CD14-positive monocyte (primary cell): Measurements from ENCODE around the gene CABLES2. TPM values are rescaled to one million over a fixed set of nuclear protein-coding genes. Genes with fewer than 3 reads are reported as not detected.
A peak's percentile ranks its signal among the peaks of the same experiment; 100 is the strongest.

ENCODE experiments used
- DNase-seq, 3 donors: peaks; one replicate each; pipeline ENCODE4 v3.0.0-alpha.2; 2011 to 2022
- H2AFZ ChIP-seq: 2 replicates; pipeline ENCODE4 v1.6.0; 2012; ENCODE audit warnings: mild to moderate bottlenecking, low read depth, low read length, inconsistent platforms; ENCODE audit not compliant: insufficient read depth, poor library complexity, severe bottlenecking
- H3K27ac ChIP-seq, 2 donors: 1 replicate in 1 of 2; 2 replicates in 1 of 2; pipeline ENCODE4 v1.5.1; 2012 to 2013; ENCODE audit warnings: low read length in 2 of 2, control low read depth in 1 of 2, inconsistent platforms in 1 of 2, low read depth in 1 of 2, mild to moderate bottlenecking in 1 of 2
- H3K27me3 ChIP-seq, 2 donors: one replicate each; pipeline versions ENCODE4 v1.6.0 to v1.6.1; 2011 to 2013; ENCODE audit warnings: low read length in 2 of 2; ENCODE audit not compliant: control insufficient read depth in 2 of 2, insufficient read depth in 2 of 2
- H3K36me3 ChIP-seq, 2 donors: replicated peaks in 1 of 2; 1 replicate in 1 of 2; 2 replicates in 1 of 2; pipeline versions ENCODE4 v1.5.1 to v1.6.1; 2012 to 2013; ENCODE audit warnings: low read length in 2 of 2, control low read depth in 1 of 2, inconsistent platforms in 1 of 2, mild to moderate bottlenecking in 1 of 2; ENCODE audit not compliant: insufficient read depth in 2 of 2, control insufficient read depth in 1 of 2
- H3K4me1 ChIP-seq, 2 donors: 1 replicate in 1 of 2; 2 replicates in 1 of 2; pipeline versions ENCODE4 v1.5.1 to v1.6.1; 2012 to 2013; ENCODE audit warnings: low read length in 2 of 2, control low read depth in 1 of 2, inconsistent platforms in 1 of 2, mild to moderate bottlenecking in 1 of 2, moderate library complexity in 1 of 2; ENCODE audit not compliant: insufficient read depth in 2 of 2, control insufficient read depth in 1 of 2
- H3K4me2 ChIP-seq: replicated peaks from 2 replicates; pipeline ENCODE3; 2012; ENCODE audit warnings: low read length, moderate library complexity, mild to moderate bottlenecking; ENCODE audit not compliant: poor library complexity, severe bottlenecking; ENCODE audit errors: extremely low read depth
- H3K4me3 ChIP-seq, 3 experiments: fragments of 200-600 bp in 1 of 3; sonication (generic) in 1 of 3; replicated peaks in 1 of 3; 1 replicate in 2 of 3; 2 replicates in 1 of 3; pipeline ENCODE4 v1.5.1; 2011 to 2013; ENCODE audit warnings: low read length in 3 of 3, mild to moderate bottlenecking in 3 of 3, control low read depth in 2 of 3, low read depth in 2 of 3, inconsistent platforms in 1 of 3, moderate library complexity in 1 of 3
- H3K79me2 ChIP-seq: 2 replicates; pipeline ENCODE4 v1.6.0; 2012; ENCODE audit warnings: mild to moderate bottlenecking, control low read depth, inconsistent platforms, low read length, moderate library complexity; ENCODE audit not compliant: insufficient read depth
- H3K9ac ChIP-seq: 2 replicates; pipeline ENCODE4 v1.6.0; 2017; ENCODE audit warnings: low read length, mild to moderate bottlenecking; ENCODE audit not compliant: insufficient read depth, poor library complexity, severe bottlenecking
- H3K9me3 ChIP-seq, 2 donors: replicated peaks in 1 of 2; 1 replicate in 1 of 2; 2 replicates in 1 of 2; pipeline versions ENCODE4 v1.5.1 to v1.6.1; 2012 to 2013; ENCODE audit warnings: low read length in 2 of 2, control low read depth in 1 of 2; ENCODE audit not compliant: control insufficient read depth in 1 of 2, insufficient read depth in 1 of 2
- H4K20me1 ChIP-seq: 2 replicates; pipeline ENCODE4 v1.6.0; 2012; ENCODE audit warnings: mild to moderate bottlenecking, low read length, control low read depth, moderate library complexity; ENCODE audit not compliant: insufficient read depth
- H3K27ac Mint-ChIP-seq, 7 donors: one replicate each; pipeline ENCODE4 v1.8.0; 2020; ENCODE audit warnings: mild to moderate bottlenecking in 7 of 7, mixed read lengths in 7 of 7, moderate library complexity in 6 of 7, inconsistent platforms in 2 of 7
- H3K27me3 Mint-ChIP-seq, 3 donors: one replicate each; pipeline ENCODE4 v1.8.0; 2021 to 2022; ENCODE audit warnings: low read depth in 3 of 3, mild to moderate bottlenecking in 3 of 3, mixed read lengths in 3 of 3, moderate library complexity in 3 of 3, inconsistent platforms in 1 of 3
- H3K36me3 Mint-ChIP-seq, 2 donors: one replicate each; pipeline ENCODE4 v1.8.0; 2020; ENCODE audit warnings: mixed read lengths in 2 of 2, inconsistent platforms in 1 of 2, mild to moderate bottlenecking in 1 of 2
- H3K4me1 Mint-ChIP-seq: one replicate; pipeline ENCODE4 v1.8.0; 2020; ENCODE audit warnings: mild to moderate bottlenecking, mixed read lengths
- H3K4me3 Mint-ChIP-seq, 2 donors: one replicate each; pipeline ENCODE4 v1.8.0; 2020; ENCODE audit warnings: mild to moderate bottlenecking in 2 of 2, mixed read lengths in 2 of 2, moderate library complexity in 1 of 2
- H3K9me3 Mint-ChIP-seq, 7 donors: one replicate each; pipeline ENCODE4 v1.8.0; 2020 to 2022; ENCODE audit warnings: mixed read lengths in 7 of 7, mild to moderate bottlenecking in 6 of 7, moderate library complexity in 6 of 7, inconsistent platforms in 2 of 7
- WGBS: methylation state at CpG from one replicate; pipeline ENCODE4 v1.1.5; 2013; ENCODE audit warnings: missing lambda C conversion rate; ENCODE audit not compliant: insufficient coverage; 5-methylcytosine and 5-hydroxymethylcytosine counted together
- intact Hi-C, 2 donors: fragments of 100-400 bp; cut with micrococcal nuclease; formaldehyde crosslinking; loops; one replicate each; pipeline versions ENCODE4 v1.15.0 to v1.15.1; 2023
- polyA plus RNA-seq, 3 donors: library from polyadenylated mRNA; depleted of rRNA in 1 of 3; unstranded in 2 of 3; stranded (reverse) in 1 of 3; fragments of 300-500 nt in 2 of 3; fragments of >200 nt in 1 of 3; fragmentation: Illumina TruSeq in 2 of 3; gene quantifications; 1 replicate in 2 of 3; 2 replicates in 1 of 3; pipeline ENCODE4 v1.2.3, GENCODE V29; 2012 to 2021
- TF ChIP-seq, protein P1 (sequence below): fragments of 200-600 bp; IDR thresholded peaks from one replicate; pipeline ENCODE4 v1.8.0; 2022; ENCODE audit warnings: antibody characterized with exemption, mild to moderate bottlenecking

The CABLES2 gene
- polyA plus RNA-seq, 3 donors: 0.60 to 4.0 (median 0.61) TPM

GRCh38 chr20:62394248-62395245 lies 12.5 kb downstream of the CABLES2 start:
- no peak overlapping the region for H3K4me3 Mint-ChIP-seq
- intact Hi-C loops: no loop called here
- peak overlapping the region in 2 of 7 donors; percentile 33 to 45 for H3K27ac Mint-ChIP-seq

DNA sequence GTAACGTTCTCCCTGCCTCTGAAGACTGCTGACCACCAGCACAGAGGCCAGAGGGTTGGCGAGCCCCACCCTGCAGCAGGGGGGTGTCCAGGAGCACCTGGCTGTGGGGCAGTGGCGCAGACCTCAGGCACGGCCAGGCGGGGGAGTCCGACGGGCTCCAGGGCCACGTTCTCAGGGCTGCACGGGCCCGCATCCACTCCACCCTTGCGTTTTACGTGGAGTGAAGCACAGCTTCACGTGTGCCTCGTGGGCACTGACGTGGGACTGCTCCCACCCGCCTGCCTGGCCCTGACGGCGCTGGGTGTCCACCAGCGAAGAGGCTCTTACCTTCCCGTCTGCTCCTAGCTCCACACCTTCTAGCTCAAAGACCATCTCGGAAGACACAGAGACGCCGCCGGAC lies 13.3 kb downstream of the CABLES2 start:
- Histone ChIP-seq H3K9ac (no peak overlapping the region), H3K27me3 (no peaks in the 10 kb centered on the region), H3K36me3 (peaks cover 23 to 50% of the 10 kb centered on the region in 2 donors)

More at GRCh38 chr20:62394248-62395245, 12.5 kb downstream of the CABLES2 start:
- Mint-ChIP-seq H3K4me1 (no peaks in the 10 kb centered on the region), H3K9me3 (peaks cover 0 to 7% (median 0%) of the 10 kb centered on the region in 7 donors), H3K36me3 (peaks cover 29 to 58% of the 10 kb centered on the region in 2 donors), H3K27me3 (no peaks in the 10 kb centered on the region)
- Histone ChIP-seq H3K27me3 (no peaks in the 10 kb centered on the region), H3K4me3 (no peak overlapping the region), H4K20me1 (peaks cover 9% of the 10 kb centered on the region), H3K4me2 (no peak overlapping the region), H3K36me3 (peaks cover 18 to 43% of the 10 kb centered on the region in 2 donors), H3K4me1 (no peaks in the 10 kb centered on the region), H3K9me3 (no peaks in the 10 kb centered on the region), H2AFZ (no peak overlapping the region), H3K27ac (no peak overlapping the region), H3K79me2 (no peaks in the 10 kb centered on the region), H3K9ac (no peak overlapping the region)
- DNase-seq: no peak
- TF ChIP-seq, protein P1, sequence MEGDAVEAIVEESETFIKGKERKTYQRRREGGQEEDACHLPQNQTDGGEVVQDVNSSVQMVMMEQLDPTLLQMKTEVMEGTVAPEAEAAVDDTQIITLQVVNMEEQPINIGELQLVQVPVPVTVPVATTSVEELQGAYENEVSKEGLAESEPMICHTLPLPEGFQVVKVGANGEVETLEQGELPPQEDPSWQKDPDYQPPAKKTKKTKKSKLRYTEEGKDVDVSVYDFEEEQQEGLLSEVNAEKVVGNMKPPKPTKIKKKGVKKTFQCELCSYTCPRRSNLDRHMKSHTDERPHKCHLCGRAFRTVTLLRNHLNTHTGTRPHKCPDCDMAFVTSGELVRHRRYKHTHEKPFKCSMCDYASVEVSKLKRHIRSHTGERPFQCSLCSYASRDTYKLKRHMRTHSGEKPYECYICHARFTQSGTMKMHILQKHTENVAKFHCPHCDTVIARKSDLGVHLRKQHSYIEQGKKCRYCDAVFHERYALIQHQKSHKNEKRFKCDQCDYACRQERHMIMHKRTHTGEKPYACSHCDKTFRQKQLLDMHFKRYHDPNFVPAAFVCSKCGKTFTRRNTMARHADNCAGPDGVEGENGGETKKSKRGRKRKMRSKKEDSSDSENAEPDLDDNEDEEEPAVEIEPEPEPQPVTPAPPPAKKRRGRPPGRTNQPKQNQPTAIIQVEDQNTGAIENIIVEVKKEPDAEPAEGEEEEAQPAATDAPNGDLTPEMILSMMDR: no peak
- 96% methylated on average over 40 of the region's 44 CpGs for whole genome bisulfite sequencing

More for the DNA sequence above, 13.3 kb downstream of the CABLES2 start:
- peaks cover 35 to 65% of the 10 kb centered on the region in 2 donors for H3K36me3 Mint-ChIP-seq
- H3K9me3 Mint-ChIP-seq: peaks cover 0 to 7% (median 0%) of the 10 kb centered on the region in 7 donors
- WGBS: 93% methylated on average over 15 of the region's 24 CpGs
- H3K27me3 Mint-ChIP-seq: no peaks in the 10 kb centered on the region
- no peak overlapping the region for H3K4me2 ChIP-seq
- H4K20me1 ChIP-seq: peaks cover 16% of the 10 kb centered on the region
- no peak overlapping the region for H3K4me3 ChIP-seq
- no peaks in the 10 kb centered on the region for H3K4me1 ChIP-seq
- H3K4me3 Mint-ChIP-seq: no peak overlapping the region
- no peak for DNase-seq
- H3K27ac Mint-ChIP-seq: peak overlapping the region in 1 of 7 donors; percentile 33
- no peaks in the 10 kb centered on the region for H3K9me3 ChIP-seq
- no peaks in the 10 kb centered on the region for H3K4me1 Mint-ChIP-seq
- TF ChIP-seq, protein P1: no peak
- no peak overlapping the region for H2AFZ ChIP-seq
- intact Hi-C loops: no loop called here
- H3K27ac ChIP-seq: no peak overlapping the region
- peaks cover 7% of the 10 kb centered on the region for H3K79me2 ChIP-seq
